Inferior parietal cortex (tissue), 1 donor: ENCODE results near the gene RNU5D-1.
"Not testable (repeated sequence)": the region's sequence is repeated elsewhere in the genome, so short reads cannot be mapped to it uniquely, and the experiment has no call there.

Source experiments
- DNase-seq: peaks from one replicate; pipeline ENCODE4 v3.0.0-alpha.2; 2016; ENCODE audit errors: extremely low spot score

RNU5D-1 gene

GRCh38 chr1:44700573-44700972 lies 30.4 kb downstream of the RNU5D-1 start:
- no peak for DNase-seq

DNA sequence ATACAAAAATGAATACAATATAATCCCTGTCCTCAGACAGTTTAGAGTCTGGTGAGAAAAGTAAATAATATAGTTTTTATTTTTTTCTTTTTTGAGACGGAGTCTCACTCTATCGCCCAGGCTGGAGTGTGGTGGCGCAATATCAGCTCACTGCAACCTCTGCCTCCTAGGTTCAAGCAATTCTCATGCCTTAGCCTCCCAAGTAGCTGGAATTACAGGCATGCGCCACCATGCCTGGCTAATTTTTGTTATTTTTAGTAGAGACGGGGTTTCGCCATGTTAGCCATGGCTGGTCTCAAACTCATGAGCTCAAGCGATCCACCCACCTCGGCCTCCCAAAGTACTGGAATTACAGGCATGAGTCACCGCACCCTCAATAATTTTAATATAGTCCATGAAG lies 31.6 kb downstream of the RNU5D-1 start:
- not testable (repeated sequence) for DNase-seq

DNA sequence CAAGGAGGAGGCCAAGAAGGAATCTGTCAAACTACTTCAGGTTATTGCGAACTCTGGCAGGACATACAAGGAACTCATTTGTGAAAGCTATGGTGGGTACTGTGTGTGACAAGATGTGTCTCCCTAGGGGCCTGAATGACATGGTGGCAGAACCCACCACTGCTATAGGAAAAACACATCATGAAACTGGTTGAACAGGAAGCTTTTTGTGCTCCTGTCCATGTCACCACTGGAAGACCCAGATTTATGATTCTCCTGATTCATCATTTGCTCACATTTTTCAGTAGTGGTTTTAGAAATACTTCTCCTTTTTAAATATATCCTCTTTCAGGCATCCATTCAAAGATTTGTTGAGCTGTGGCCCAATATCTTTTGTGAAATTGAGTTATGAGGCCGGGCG lies 32.8 kb downstream of the RNU5D-1 start:
- no peak for DNase-seq

DNA sequence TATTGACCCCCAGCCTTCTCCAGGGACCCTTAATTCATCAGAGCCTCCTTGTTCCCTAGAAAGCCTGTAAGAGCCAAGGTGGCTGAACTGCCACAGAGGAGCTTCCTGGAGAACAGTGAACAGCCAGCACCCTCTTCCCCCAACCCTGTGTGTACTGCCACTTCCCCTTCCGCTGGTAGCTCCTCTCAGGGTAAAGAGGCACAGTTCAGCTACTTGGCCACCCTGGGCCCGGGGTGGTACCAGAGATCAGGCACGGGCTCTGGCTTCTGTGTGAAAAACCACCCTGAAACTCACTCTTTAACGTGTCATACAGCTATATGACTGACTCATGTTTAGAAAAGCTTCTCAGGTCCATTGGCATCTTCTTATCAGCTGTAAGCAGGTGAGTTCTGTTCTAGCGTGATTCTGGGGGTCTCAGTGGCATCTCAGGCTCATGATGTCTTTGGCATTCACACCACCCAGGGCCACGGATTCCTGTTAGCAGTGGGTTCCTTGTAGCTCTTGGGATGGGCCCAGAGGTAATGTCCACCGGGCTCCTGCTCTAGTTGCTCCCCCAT lies 34.1 kb downstream of the RNU5D-1 start:
- no peak for DNase-seq

DNA sequence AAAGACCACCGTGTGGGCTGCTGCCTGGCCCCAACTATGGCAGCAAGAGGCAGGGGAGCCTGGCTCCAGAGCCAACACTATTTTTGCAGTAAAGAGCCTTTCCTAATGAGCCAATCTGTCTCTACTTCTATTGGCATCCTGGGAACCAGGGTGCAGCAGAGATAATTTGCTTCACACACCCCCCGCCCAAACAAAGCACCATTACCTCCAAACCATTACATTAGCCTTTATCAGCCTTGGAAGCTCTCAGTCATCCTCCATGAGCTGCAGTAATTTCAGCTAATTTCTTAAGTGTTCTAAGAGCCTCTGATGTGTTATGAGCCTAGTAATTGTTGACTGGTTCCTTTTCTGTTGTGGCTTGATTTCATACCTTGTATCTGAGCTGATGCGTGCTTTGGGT lies 34.9 kb downstream of the RNU5D-1 start:
- DNase-seq: no peak

- no peak for DNase-seq
Observed at GRCh38 chr1:44695671-44696070, 35.3 kb downstream of the RNU5D-1 start.

DNA sequence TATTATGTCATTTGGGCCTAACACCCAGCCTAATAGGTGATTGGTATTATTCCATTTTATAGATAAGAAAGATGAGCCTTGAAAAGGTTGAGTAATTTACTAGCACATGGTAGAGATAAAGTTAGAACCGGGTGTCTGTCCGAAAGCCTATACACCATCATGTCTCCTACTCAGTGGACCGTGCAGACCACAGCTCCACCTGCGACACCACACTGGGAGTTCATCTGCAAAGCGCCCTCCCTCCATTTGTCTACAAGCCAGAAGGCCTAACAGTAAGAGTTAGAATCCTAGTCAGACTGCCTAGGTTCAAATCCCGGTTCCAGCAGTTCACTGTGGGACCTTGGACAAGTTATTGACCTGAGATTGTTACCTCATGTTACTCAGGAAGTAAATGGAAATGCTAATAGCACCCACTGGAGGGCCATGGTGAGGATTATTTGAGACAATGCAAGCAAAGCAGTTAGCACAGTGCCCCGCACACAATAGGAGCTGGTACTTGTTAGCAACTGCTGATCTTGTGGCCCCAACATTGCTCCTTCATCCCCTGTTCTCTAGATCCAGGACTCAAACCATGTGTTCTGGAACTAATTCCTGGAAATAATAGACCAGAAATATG lies 36.0 kb downstream of the RNU5D-1 start:
- DNase-seq: no peak

GRCh38 chr1:44693900-44694299 lies 37.1 kb downstream of the RNU5D-1 start:
- DNase-seq: no peak

- no peak for DNase-seq
Observed at GRCh38 chr1:44693159-44693558, 37.8 kb downstream of the RNU5D-1 start.

GRCh38 chr1:44689447-44689765 lies 41.6 kb downstream of the RNU5D-1 start:
- no peak for DNase-seq

DNA sequence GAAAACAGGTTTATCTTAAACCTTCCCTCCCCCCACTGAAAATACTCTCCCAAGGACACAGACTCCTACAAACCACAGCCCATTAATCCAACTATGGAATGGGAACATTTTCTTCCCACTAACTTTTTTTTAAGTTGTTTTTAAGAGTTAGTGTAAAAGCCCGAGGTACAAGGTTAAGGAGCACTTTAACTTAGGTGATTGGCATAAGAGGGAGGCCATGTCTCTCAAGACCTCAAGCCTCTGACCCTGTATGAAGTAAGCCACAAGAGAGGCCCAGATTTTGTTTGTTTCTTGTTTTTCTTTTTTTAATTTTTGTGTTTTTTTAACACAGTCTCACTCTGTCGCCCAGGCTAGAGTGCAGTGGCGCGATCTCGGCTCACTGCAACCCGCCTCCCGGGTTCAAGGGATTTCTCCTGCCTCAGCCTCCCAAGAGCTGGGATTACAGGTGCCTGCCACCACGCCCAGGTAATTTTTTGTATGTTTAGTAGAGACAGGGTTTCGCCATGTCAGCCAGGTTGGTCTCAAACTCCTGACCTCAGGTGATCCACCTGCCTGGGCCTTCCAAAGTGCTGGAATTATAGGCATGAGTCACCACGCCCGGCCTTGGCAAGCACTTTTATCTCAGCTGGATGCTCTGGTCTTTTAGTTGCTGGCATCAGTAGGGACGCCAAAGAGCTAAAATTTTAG lies 42.1 kb downstream of the RNU5D-1 start:
- DNase-seq: no peak

- no peak for DNase-seq
Observed at GRCh38 chr1:44685881-44686280, 45.1 kb downstream of the RNU5D-1 start.

DNA sequence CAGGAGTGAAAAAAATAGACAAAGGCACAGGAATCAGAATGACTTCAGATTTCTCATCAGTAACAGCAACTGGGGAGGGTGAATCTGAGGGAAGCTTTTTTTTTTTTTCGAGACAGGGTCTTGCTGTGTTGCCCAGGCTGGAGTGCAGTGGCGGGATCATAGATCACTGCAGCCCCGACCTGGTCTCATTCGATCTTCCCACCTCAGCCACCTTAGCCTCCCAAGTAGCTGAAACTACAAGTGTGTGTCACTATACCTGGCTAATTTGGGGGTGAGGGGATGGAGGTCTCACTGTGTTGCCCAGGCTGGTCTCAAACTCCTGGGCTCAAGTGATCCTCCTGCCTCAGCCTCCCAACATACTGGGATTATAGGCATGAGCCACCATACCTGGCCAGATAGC lies 45.8 kb downstream of the RNU5D-1 start:
- no peak for DNase-seq

- no peak for DNase-seq
Observed at GRCh38 chr1:44684525-44684924, 46.4 kb downstream of the RNU5D-1 start.

- DNase-seq: no peak
Observed at GRCh38 chr1:44682883-44683265, 48.1 kb downstream of the RNU5D-1 start.

GRCh38 chr1:44681905-44682882 lies 48.8 kb downstream of the RNU5D-1 start:
- DNase-seq: no peak
